Measurements from ENCODE around the gene AGXT.

DNA sequence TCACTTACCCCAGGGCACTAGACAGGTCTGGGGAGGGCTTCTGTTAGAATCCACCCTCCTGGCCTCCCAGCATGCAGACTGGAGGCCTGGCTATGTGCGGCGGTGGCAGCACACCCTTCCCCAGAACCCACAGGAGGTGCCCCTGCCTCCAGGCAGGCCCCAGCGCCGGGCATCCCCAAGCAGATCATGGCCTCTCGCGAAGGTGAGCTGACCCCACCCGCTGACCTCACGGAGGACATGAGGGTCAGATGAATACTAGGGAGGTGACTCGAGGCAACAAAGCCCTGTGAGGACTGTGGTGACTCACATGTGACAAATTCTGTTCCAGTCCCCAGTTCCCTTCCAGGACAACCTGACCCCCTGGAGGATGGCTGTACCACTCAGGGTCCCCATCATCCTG, 25.4 kb downstream of the AGXT start:
- TF ChIP-seq POLR2AphosphoS5 (IDR thresholded peaks at IDR 0.05), result no peak
- TF ChIP-seq, protein P1, sequence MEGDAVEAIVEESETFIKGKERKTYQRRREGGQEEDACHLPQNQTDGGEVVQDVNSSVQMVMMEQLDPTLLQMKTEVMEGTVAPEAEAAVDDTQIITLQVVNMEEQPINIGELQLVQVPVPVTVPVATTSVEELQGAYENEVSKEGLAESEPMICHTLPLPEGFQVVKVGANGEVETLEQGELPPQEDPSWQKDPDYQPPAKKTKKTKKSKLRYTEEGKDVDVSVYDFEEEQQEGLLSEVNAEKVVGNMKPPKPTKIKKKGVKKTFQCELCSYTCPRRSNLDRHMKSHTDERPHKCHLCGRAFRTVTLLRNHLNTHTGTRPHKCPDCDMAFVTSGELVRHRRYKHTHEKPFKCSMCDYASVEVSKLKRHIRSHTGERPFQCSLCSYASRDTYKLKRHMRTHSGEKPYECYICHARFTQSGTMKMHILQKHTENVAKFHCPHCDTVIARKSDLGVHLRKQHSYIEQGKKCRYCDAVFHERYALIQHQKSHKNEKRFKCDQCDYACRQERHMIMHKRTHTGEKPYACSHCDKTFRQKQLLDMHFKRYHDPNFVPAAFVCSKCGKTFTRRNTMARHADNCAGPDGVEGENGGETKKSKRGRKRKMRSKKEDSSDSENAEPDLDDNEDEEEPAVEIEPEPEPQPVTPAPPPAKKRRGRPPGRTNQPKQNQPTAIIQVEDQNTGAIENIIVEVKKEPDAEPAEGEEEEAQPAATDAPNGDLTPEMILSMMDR (IDR thresholded peaks at IDR 0.05 in 8 of 11, conservative IDR thresholded peaks at IDR 0.05 in 3 of 11), result no peak
